ENCODE measurements around the gene ZNF625.

Gene ZNF625

DNA sequence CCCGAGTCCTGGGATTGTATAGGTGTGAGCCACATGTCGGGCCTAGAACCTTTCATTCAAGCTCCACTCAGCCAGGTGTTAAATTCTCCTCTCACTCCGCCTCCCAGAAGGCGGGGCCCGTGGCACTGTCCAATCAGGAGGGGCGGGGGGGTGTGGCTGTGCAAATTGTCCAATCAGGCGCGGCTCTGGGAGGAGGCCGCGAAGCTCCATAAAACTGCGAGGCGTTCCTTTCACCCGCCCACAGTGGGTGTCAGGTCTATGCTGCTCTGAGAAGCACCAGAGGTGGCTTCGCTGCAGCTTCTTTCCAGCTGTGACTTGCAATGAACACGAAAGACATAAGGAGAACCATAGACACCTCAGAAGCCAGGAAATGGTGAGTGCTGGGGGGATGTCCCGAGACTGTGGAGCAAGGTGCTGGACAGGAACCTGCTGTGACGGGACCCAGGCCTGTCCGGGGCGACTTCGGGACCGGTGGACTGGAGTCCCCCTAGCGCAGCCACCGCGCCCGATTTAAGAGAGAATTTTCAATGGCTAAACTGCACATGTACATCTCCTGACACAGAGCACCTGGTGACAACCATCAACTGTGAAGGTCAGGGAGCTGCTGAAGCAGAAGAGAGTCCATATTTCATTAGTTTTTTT, 3.4 kb upstream of the ZNF625 start:
- TF ChIP-seq, protein P1, sequence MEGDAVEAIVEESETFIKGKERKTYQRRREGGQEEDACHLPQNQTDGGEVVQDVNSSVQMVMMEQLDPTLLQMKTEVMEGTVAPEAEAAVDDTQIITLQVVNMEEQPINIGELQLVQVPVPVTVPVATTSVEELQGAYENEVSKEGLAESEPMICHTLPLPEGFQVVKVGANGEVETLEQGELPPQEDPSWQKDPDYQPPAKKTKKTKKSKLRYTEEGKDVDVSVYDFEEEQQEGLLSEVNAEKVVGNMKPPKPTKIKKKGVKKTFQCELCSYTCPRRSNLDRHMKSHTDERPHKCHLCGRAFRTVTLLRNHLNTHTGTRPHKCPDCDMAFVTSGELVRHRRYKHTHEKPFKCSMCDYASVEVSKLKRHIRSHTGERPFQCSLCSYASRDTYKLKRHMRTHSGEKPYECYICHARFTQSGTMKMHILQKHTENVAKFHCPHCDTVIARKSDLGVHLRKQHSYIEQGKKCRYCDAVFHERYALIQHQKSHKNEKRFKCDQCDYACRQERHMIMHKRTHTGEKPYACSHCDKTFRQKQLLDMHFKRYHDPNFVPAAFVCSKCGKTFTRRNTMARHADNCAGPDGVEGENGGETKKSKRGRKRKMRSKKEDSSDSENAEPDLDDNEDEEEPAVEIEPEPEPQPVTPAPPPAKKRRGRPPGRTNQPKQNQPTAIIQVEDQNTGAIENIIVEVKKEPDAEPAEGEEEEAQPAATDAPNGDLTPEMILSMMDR (IDR thresholded peaks at IDR 0.05; ENCODE audit: low read depth, low read length, missing control alignments) = no peak
- DNase-seq (ENCODE audit: extremely low read depth, low read depth) = no peak
- H3K4me3 ChIP-seq (replicated peaks; ENCODE audit: low read depth, low read length) = no peak overlapping the region

DNA sequence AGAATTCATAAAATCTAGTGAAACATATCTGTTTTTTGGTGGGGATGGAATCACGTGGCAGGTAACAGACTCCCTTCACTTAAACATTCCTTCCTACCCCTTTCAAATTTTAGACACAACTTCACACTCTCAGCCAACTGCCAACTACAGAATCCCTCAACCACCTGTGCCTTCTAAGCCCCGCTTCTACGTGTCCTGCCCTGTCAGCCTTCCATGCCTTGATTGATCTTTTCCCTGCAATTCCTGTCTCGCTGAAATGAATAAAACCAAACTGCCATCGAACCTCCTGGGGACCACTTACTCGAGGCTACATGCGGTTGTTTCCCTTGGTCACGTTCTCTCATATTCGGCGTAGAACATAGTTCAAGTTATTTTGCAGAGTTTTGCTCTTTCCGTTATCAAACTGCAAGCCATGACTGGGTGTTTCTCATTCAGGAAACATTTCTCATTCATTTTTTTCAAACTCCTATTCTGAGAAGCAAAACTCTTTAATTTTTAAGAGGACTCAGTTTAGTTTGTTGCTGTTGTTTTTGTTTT, 1.1 kb downstream of the ZNF625 start:
- H3K4me3 ChIP-seq (replicated peaks; ENCODE audit: low read depth, low read length) = peak overlapping the region; percentile 63
- TF ChIP-seq, protein P1 (IDR thresholded peaks at IDR 0.05; ENCODE audit: low read depth, low read length, missing control alignments) = no peak
- DNase-seq (ENCODE audit: extremely low read depth, low read depth) = no peak

DNA sequence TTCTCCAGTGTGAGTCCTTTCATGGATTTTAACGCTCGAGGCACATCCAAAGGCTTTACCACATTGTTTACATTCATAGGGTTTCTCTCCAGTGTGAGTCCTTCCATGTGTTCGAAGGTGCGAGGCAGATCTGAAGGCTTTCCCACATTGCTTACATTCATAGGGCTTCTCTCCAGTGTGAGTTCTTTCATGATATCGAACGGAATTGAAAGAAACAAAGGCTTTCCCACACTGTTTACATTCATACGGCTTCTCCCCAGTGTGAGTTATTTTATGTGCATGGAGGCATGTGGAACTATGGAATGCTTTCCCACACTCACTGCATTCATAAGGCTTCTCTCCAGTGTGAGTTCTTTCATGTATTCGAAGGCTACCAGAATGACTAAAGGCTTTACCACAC, 11.2 kb downstream of the ZNF625 start:
- TF ChIP-seq, protein P1 (IDR thresholded peaks at IDR 0.05; ENCODE audit: low read depth, low read length, missing control alignments) = no peak
- no peak overlapping the region for H3K4me3 ChIP-seq (replicated peaks; ENCODE audit: low read depth, low read length)
- DNase-seq (ENCODE audit: extremely low read depth, low read depth) = no peak

DNA sequence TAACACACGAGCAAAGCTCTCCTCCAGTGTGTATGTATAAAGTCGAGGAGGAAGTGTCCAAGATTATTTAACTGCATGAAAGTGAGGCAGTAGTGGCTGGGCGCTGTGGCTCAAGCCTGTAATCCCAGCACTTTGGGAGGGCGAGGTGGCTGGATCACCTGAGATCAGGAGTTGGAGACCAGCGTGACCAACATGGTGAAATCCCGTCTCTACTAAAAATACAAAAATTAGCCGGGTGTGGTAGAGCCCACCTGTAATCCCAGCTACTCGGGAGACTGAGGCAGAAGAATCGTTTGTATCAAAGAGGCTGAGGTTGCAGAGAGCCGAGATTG, 15.2 kb downstream of the ZNF625 start:
- DNase-seq (ENCODE audit: extremely low read depth, low read depth) = no peak
- no peak overlapping the region for H3K4me3 ChIP-seq (replicated peaks; ENCODE audit: low read depth, low read length)
- TF ChIP-seq, protein P1 (IDR thresholded peaks at IDR 0.05; ENCODE audit: low read depth, low read length, missing control alignments) = no peak

DNA sequence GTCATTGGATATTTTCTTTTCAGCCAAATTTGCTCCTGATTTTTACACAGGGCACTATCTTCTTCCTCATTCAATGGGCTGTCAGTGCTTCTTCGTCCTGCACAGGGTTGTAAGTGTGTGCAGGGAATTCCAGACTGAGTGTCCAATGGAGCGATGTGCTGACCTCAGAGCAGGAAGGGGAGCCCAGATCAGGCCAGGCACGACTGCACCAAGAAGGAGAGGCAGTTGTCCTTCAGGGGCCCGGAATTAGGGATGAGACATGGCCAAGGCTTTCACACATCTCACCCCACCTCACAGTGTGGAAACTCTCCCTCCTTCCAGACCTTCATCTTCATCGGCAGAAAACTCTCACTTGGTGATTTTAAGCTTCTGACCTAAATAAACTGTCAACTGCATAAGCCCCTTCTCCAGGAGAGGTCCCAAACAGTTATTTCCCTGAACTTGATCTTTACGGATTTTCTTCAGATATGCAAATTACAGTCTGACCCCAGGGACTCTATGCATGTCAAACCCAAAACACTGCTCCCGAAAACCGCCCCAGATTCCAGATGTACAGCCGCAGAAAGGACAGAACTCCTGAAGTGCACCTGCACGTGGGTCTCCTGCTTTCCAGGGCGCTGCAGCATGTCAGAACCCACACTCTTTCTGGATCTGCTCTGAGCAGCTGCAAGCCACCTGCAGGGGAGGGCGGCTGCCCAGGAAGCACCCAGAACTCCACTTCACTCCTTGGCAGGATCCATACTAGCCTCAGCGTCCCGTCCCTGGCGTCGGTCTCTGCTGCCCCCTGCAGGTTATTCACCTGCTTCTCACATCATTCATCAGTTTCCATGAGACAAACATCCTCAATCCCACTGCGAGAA, 15.8 kb downstream of the ZNF625 start:
- DNase-seq (ENCODE audit: extremely low read depth, low read depth) = peak; percentile 65
- TF ChIP-seq, protein P1 (IDR thresholded peaks at IDR 0.05; ENCODE audit: low read depth, low read length, missing control alignments) = peak; percentile 87
- H3K4me3 ChIP-seq (replicated peaks; ENCODE audit: low read depth, low read length) = peak overlapping the region; percentile 70

DNA sequence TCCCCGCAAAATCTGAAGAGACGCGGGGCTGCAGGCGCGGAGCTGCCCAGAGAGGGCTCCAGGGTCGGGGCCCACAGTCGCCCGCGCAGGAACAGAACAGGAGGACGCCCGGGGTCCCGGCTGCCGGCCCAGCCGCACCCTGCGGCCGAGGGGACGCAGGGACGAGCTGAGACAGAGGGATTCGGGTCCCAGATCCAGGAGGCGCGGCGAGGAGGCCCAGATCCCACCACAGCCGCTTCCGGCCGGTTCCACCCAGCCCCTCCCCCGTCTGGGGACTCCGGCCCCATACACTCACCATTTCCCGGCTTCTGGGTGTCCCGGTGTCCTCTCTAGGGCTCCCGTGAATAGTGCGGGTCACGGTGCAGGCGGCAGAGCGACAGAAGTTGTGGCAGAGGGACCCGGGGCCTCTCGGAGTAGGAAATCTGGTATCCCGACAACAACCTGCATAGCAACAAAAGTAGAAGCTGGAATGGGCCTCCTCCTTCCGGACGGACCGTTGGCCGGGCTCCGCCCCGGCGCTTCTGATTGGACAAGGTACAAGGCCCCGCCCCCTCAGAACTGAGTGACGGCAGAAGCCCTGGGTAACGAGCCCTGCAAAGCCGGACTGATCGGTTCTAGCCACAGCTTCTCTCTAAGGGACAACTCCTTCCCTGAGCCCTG, 16.5 kb downstream of the ZNF625 start, which contains the start of gene ZNF20:
Gene ZNF20, minus strand, starts transcription at position 466 of the 660 bp plus-strand sequence. Its CDS starts 168 bp downstream, at position 298.
- TF ChIP-seq, protein P1 (IDR thresholded peaks at IDR 0.05; ENCODE audit: low read depth, low read length, missing control alignments) = no peak
- H3K4me3 ChIP-seq (replicated peaks; ENCODE audit: low read depth, low read length) = peak within 1 kb of the TSS; percentile 70
- peak; percentile 72 for DNase-seq (ENCODE audit: extremely low read depth, low read depth)

Measured in HFF-Myc (cell line).